ENCODE data around the gene EYS.
"Not testable (repeated sequence)": the region's sequence is repeated elsewhere in the genome, so short reads cannot be mapped to it uniquely, and the experiment has no call there.

The EYS gene

DNA sequence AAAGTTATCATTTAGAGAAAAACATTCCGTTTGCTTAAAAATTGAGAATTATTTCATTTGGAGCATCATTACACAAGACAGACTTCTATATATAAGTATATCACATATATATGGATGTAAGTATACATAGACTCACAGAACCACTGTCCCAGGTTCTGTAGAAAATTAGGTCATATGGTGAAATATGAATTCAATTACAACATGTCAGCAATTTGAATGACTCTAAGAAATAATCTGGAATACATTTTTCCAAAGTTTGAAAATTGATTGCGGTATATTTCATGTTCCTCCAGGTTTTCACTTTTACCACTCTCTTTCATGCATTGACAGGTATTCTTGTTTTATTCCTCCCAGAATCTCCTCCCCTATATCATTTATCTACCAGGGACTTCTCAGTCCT is 1179.1 kb downstream of the EYS start:
- no peak for DNase-seq

DNA sequence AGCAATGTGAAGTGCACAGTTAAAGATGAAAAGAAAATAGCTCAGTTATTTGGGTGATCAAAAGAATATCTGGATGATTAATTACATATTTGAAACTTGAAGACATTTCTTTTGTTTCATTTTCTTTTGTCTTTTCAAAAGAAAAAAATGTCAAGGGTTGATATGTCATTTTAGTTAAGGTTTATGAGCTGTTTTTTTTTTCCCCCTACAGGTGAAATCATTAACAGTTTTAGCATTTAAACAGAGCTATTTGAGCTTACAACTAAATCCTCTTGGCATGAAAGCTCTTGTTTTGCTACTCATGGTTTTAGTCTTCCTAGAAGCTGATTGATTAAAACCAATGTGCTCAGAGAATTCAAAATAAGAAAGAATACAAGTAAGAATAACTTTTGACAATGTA is 1184.2 kb downstream of the EYS start:
- no peak for DNase-seq

DNA sequence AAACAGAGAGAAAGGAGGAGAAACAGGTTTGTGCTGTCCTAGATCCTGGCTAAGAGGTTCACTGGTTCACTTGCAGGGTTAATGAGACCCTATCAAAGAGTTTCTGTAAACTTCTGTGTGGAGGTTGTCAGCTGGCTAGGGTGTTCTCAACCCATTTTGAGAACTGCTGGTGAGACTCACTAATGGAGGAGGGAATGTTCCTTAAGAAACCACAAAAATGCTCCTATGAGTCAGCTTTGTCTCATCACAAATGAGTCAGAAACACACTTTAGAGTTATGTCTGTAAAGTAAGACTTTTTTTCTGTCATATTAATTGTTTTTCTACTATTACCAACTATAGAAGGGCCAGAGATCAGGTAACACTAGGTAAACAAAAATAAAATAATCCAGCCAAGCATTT is 1187.0 kb downstream of the EYS start:
- DNase-seq = no peak

DNA sequence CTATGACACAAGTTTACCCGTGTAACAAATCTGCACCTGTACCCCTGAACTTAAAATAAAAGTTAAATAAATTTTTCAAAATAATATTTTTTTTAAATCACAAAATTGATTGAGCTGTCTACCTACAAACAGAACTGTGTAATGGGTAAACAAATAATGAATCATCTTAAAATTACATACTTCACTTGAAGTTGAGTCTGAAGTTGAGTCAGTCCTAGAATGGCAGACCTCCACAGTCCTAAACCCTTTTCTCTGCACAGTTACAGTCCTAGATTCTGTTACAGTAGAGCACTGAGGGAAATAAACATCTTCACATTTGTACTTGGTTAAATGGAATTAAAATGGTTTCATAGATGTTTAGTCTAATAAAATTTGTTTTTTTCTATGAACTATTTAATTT is 1190.6 kb downstream of the EYS start:
- no peak for DNase-seq

DNA sequence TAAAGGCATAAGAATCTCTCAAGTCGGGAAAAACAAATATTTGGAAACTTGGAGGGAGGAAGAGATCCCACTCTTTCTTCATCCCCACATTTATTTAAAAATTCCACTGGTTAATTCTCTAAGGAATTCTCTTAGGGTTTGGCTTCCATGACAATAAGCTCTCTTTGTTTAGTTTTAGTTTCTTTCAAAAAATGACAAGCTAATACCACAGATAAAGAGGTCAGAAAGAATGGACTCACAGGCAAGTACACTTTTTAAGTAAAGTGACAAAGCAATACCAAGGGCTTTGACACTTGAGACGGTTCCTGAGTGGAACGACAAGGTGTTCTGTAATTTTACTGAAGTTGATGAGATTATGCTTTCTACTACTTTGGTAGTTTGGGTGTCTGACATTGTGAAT is 1199.4 kb downstream of the EYS start:
- no peak for DNase-seq

DNA sequence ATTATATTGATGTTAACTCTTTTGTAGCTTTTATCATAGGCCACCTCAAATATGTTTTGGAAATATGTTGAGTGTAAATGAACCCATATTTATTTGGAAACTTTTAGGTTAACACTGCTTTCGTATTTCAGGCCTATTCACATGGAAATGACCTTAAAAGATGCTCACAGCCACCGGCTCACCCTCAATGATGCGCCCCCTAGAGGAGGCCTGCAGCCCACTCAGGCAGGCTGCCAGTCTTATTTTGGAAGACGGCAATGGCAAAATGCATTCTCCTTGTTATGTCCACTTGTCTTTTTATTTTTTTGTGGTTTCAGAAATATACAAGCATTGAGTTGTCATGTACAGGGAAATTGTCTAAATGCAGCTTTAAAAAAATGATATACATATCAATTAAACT is 1201.7 kb downstream of the EYS start:
- no peak for DNase-seq

DNA sequence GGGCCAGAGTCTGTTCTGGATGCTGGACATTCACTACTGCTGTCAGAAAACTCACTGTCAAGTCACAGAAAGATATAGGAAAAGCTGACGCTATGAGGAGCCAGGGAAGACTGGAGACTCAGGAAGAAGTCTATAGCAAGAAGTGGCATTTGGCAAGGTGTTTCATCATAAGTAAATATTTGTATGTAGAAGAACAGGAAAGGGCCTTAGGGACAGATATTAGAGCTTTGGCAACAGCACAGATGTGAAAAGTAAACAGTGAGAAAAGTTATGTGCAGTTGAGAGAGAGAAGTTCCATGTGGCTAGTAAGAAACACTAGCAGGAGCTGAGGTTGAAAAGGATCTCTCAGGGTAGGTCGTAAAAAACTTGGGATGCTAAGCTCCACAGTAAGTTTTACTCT is 1202.5 kb downstream of the EYS start:
- DNase-seq = no peak

DNA sequence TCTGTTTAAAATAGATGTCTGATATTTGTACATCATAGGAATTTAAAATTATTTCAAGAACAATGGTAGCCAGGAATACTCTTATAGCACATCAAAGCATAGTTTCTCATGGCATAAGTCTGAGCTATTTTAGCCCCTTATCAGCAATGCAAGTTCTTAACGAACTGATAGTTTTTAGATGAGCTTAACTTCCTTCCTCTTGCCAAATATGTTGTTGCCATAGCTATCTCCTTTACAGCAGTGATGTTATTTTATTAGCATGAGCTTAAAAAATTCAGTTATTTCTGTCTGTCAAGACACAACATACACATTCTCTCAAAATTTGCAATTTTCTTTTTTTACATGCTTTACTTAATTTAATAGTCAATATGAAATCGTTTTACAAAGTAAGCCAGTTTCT is 1204.2 kb downstream of the EYS start:
- no peak for DNase-seq

DNA sequence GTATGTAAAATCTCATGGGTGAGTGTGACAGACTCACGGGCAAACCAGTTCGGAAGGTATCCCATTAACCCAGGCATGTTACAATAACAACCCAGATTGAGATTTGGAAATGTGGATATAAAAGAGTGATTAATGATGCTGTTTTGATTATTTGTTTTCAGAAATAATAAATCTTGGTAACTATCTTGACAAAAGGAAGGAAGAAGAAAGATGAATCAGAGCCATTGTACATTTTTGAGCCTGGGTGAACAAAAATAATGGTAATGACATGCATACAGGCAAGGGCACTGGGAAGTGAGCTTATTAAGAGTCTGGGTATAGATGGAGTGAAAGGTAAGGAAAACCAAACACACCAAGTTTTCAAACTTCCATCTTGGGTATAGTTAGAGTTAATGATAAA is 1209.4 kb downstream of the EYS start:
- no peak for DNase-seq

DNA sequence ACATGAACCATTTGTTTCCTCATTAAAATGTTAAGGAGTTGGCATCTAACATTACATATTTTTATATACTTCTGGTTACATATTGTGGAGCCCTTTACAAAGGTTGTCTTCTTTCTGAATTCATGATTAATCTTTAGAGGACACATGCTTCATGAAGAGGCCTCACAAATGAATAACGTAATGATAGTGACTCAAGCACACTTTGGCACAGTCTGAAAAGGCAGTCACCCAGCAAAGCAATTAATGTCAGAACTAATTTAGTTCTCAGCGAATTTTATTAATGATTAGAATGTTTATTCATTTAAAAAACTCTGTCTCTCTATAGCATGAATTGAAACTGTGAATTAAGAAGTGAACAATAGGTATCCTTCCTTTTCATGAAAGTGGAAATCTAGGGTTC is 1217.3 kb downstream of the EYS start:
- no peak for DNase-seq

DNA sequence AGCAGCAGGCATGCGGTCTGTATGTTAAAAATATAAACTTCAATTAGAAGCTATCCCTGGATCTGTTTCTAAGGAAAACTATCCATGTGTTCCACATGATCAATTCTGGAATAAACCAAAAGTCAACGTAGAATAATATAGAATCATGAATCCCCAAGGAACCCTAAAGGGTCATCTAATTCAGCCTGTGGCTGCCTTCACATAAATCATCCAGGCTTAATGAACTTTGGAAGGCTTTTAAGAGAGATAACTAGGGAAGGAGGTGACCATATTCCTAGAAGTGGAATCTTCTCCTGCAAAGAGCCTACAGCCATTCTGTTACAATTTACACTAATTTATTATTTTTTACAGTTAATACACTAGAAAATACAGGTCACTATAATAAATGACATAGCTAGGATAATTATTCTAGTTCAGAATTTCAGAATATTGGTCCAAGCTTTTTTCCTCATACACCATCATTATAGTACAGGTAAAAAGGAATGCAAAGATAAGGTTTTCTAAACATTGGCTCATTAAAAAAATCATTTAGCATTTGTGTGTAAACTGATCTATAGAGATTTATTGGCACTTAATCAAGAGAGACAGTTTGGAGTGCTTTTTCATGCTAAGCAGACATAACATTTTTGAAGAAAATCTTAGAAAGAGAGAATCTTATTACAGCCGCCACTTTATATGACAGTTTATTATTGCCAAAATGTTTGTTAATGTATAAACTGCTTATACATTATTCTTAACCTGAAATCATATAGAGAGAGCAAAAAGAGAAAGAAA is 1220.3 kb downstream of the EYS start:
- DNase-seq = no peak

DNA sequence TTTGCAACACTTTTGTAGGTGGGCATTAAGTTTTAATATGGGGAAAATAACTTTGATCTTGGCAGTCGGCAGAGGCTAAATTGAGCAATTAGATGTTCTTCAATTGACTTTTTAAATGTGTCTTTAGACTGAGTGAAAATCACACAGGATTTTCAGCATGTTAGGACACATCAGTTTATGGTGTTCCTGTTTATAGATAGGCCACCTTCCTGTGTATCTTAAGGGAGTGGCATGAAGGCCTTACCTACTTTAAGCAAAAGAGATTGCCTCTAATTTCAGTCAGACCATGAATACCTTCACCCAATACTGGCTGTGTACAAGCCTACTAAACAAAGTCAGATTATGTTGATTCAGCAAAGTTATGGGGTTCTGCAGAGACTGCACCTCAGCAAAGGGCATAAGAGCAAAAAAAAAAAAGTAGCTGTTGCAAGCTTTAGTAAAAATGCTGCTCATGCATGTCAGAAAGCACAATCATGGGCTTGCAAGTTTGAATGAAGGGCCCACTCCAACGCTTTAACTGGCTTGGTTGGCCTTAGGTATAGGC is 1223.0 kb downstream of the EYS start:
- DNase-seq = no peak

DNA sequence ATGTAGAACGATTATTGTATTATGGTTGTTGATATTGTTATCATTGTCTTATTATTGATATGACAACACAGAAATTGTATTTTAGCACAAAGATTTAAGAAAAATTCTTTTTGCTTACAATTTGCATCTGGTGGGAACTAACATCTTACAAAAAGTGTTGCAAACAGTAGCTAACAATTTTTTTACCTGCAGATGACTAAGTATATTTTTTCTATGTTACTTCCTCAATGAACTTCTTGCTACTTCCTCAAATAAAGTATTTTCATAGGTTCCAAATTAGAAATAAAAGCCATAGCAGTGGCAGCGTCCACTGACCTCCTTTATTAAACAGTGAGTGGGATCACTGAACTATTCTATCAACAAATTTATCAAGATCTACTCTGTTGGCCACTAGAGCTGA is 1224.4 kb downstream of the EYS start:
- no peak for DNase-seq

DNA sequence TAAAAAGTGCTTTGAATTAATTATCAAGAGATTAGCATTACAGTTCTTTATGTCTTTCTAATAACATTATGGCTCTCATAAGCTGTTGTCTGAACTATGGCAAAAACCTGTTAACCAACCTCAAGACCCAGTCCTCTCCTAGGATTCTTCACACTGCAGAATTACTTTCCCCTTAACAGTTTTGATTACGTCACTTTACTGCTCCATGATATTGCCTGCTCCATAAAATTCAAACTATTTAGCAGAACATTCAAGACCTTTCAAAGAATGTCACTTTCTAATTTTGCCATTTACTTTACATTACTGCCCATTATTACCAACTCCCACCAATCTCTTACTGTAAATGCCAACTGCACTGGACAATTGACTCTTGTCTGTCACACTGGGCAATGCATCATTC is 1227.9 kb downstream of the EYS start:
- no peak for DNase-seq

DNA sequence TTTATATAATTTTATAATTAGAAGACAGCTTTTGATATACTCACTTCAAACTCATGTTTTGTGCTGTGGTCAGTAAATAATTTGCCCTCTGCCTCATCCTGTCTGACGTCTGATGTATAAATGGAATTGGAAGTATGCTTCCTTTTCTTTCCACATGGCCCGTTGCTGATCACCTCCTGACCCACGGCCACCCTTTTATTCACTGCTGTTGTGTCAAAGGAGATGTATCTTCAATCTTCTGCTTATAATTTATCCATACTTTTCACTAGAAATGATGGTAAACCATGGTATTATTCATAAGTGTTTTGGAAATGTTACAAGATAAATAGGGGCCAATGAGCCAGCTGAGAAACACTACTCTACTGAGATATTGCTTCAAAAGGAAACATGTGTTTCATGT is 1229.6 kb downstream of the EYS start:
- DNase-seq = no peak

DNA sequence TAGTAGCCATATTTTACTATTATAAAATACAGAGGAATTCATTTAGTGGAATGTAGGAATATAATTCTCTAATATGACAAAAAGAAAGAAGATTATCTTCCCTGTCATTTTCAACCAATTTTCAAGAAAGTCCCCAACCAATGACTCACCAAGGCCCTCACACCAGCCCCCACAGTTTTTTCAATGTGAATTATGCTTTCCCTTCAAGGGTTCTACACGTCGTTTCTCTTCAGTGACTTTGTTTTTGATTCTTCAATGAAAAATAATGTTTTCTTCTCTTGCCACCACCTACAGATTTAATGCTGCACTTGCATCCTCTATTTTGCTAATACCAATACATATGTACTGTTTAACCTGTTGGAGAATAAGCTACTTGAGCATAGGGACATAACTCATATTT is 1230.1 kb downstream of the EYS start:
- DNase-seq = no peak

DNA sequence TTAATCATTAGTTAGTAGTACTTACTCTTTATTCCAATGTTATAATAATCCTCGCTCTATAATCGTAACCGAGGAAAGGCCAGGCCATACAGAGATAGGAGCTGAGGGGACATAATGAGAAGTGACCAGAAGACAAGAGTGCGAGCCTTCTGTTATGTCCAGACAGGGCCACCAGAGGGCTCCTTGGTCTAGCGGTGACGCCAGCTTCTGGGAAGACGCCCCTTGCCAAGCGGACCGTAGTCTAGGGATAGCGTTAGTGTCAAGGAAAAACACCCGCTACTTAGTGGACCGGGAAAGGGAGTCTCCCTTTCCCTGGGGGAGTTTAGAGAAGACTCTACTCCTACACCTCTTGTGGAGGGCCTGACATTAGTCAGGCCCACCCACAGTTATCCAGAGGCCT is 1237.6 kb downstream of the EYS start:
- DNase-seq = not testable (repeated sequence)

DNA sequence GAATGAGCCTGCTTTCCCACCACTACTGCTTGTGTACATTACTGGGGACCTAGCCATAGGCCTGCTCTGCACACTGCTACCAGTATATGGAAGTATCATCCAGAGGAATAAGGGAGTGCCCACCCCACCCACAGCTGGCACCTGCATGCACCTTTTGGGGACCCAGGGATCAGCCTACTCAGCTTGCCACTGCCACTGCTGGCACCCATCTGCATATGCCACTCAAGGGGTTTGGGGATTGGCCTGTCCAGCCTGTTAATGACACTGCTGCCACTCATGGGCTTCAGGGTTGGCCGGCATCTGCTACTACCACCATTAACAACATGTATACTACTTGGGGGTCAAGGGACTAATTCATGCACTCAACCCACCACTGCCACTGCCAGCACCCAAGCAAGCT is 1239.4 kb downstream of the EYS start:
- DNase-seq = no peak

DNA sequence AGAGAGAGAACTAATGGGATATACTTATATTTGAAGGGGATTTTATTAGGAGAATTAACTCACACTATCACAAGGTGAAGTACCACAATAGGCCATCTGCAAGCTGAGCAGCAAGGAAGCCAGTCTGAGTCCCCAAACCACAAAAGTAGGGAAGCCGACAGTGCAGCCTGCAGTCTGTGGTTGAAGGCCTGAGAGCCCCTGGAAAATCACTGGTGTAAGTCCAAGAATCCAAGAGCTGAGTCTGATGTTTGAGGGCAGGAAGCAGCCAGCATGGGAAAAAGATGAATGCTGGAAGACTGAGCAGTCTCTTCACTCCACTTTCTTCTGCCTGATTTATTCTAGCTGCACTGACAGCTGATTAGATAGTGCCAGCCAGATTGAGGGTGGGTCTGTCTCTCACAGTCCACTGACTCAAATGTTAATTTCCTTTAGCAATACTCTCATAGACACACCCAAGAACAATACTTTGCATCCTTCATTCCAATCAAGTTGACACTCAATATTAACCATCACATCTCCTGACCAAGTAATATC is 1247.5 kb downstream of the EYS start:
- DNase-seq = no peak

DNA sequence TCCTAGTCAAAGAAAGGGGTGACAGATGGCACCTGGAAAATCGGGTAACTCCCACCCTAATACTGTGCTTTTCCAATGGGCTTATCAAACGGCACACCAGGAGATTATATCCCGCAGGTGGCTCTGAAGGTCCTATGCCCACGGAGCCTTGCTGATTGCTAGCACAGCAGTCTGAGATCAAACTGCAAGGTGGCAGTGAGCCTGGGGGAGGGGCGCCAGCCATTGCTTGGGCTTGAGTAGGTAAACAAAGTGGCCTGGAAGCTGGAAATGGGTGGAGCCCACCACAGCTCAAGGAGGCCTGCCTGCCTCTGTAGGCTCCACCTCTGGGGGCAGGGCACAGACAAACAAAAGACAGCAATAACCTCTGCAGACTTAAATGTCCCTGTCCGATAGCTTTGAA is 1258.9 kb downstream of the EYS start:
- not testable (repeated sequence) for DNase-seq

DNA sequence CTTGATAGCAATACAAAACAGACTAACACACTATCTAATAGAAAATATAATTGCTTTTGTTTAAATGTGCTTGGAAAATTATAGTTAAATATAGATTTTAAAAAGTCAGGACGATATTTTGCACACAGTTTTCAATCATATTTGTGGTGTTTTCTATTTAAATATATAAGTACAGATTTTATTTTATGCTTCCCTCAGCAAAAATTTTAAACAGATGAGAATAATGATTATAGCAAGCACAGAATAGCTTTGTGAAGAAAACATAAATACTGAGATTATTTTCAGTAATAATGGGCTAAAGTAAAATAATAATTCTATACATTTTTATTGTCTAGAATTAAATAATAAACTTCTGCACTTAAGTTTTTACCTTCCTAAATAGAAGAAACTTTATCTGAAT is 1262.0 kb downstream of the EYS start:
- no peak for DNase-seq

DNA sequence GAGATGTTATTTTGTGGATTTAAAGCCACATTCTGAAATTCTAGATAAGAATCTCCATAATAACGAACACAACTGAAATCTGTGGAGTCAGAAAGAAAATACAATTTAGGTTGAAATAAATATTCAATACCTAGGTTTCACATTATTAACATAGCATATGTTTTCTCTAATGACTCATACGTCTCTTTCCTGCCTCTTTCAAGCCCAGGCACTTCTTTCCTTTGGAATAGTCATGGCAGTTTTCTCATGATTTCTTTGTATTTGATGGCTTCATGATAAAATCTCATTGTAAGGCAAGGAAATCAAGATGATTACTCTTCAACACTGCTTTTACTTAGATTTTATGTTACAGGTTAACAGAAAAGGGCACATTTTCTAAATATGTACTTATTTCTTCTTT is 1267.8 kb downstream of the EYS start:
- DNase-seq = no peak

DNA sequence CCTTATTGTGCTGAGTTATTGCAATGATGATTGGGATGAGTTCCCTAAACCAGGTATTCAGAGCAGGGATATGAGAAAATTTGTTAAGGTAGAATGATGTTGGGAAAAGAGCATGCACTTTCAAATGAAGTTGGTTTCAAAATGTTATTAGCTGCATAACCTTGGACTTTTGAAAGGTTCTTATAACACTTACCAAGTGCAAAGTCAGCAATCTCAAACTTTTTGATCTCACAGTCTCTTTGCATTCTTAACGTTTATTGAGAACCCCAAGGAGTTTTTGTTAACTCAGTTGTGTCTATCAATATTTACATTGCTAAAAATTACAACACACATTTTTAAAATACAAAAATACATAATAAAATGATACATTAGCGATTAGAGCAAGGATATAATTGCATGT is 1269.0 kb downstream of the EYS start:
- no peak for DNase-seq

DNA sequence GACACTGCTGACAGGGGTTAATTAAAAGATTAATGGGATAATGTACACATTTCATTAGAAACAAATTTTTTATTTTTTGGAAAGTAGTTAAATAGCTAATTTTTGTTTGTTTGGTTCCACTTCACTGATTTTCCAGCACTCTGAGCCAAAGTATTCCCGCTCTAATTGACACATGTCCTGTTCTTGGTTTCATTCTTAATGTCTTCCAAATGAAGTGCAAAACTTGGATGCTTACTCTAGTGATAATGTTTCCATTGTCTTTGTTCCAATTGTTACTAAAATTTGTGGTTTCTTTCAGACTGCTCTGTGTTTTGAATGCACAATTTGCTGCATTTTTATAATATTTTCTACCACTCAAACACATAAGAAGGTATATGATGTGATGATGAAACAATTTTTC is 1277.1 kb downstream of the EYS start:
- DNase-seq = no peak

DNA sequence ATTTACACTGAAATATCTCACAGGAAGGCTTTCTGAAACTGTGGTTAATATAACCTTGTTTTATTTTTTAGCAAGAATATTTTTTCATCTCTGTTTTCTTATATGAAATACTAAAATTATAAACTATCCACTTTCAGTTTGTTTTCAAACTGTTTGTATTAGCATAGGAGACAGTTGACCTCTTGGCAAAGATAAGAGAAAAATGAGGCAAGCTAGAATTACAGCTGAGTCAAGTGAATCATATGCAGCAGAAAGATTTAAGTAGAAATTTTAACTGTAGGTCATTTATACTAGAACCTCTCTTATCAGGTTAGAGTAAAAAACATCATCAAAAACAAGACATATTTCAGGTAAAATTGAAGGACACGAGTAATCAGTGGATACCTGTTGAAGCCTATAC is 1278.8 kb downstream of the EYS start:
- DNase-seq = no peak
